ENCODE measurements around the gene VRK3. TPM values are rescaled to one million over a fixed set of nuclear protein-coding genes. Genes with fewer than 3 reads are reported as not detected.

The VRK3 gene
- polyA plus RNA-seq, 2 of the 4 experiments (the other 2 are of a cell fraction): 35.2 to 37.4 TPM

GRCh38 chr19:49985871-49986270 is 39.3 kb downstream of the VRK3 start:
- WGBS (ENCODE audit: missing lambda C conversion rate): 64% methylated on average over 3 of the region's 3 CpGs
- ChIA-PET POLR2A (no interaction called here), CTCF (interaction anchor here (0.8 to 8.4 kb wide), 11 partner anchors 10 to 86 kb away, joined by 3 to 78 read pairs (median 4); partner anchors contain the start of gene VRK3)
- no peaks in the 10 kb centered on the region for H3K4me1 ChIP-seq
- H3K27ac ChIP-seq: no peak overlapping the region
- ATAC-seq (no peak), DNase-seq (ENCODE audit: low read depth in 1 of 2, low spot score in 1 of 2) (no peak), FAIRE-seq (no peak)
- H3K4me2 ChIP-seq: no peak overlapping the region
- TF ChIP-seq REST (IDR thresholded peaks at IDR 0.05): no peak
- TF ChIP-seq NR3C1 (IDR thresholded peaks at IDR 0.05): no peak
- no peak for TF ChIP-seq ESRRA (IDR thresholded peaks at IDR 0.05; ENCODE audit: borderline replicate concordance, low read length)
- TF ChIP-seq HEYL (CRISPR knock-in tag; IDR thresholded peaks at IDR 0.05): no peak
- no peak for TF ChIP-seq CTCF (IDR thresholded peaks at IDR 0.05)
- no peak for TF ChIP-seq NPAS2 (CRISPR knock-in tag; IDR thresholded peaks at IDR 0.05; ENCODE audit: borderline replicate concordance)
- TF ChIP-seq MAX (IDR thresholded peaks at IDR 0.05): no peak
- no peak for TF ChIP-seq CEBPB (IDR thresholded peaks at IDR 0.05)
- TF ChIP-seq SREBF2 (IDR thresholded peaks at IDR 0.05): no peak
- TF ChIP-seq RARB (CRISPR knock-in tag; IDR thresholded peaks at IDR 0.05): no peak
- TF ChIP-seq E2F6 (IDR thresholded peaks at IDR 0.05; ENCODE audit: borderline replicate concordance, low read depth): no peak
- TF ChIP-seq EHF (CRISPR knock-in tag; IDR thresholded peaks at IDR 0.05): no peak
- H3K9me3 ChIP-seq: no peaks in the 10 kb centered on the region
- H3K4me3 ChIP-seq: no peak overlapping the region

- no peaks in the 10 kb centered on the region for H3K9me3 ChIP-seq
- H3K4me3 ChIP-seq: no peak overlapping the region
- ChIA-PET CTCF (interaction anchor here (0.8 to 8.4 kb wide), 22 partner anchors 8 to 151 kb away, joined by 3 to 78 read pairs (median 5); partner anchors contain the start of gene IL4I1), POLR2A (no interaction called here)
- 72% methylated on average over 11 of the region's 11 CpGs for WGBS (ENCODE audit: missing lambda C conversion rate)
- TF ChIP-seq ZNF302 (CRISPR knock-in tag; IDR thresholded peaks at IDR 0.05) (no peak), REST (IDR thresholded peaks at IDR 0.05) (no peak), ZFP36 (IDR thresholded peaks at IDR 0.05; ENCODE audit: borderline replicate concordance, partially characterized antibody) (no peak), CHD4 (IDR thresholded peaks at IDR 0.05; ENCODE audit: borderline replicate concordance) (no peak), HOXA7 (CRISPR knock-in tag; IDR thresholded peaks at IDR 0.05) (no peak), RARB (CRISPR knock-in tag; IDR thresholded peaks at IDR 0.05) (no peak), ESRRA (IDR thresholded peaks at IDR 0.05; ENCODE audit: borderline replicate concordance, low read length) (no peak), CEBPB (IDR thresholded peaks at IDR 0.05) (no peak), CBX8 (IDR thresholded peaks at IDR 0.05) (no peak), MAX (IDR thresholded peaks at IDR 0.05) (no peak)
- H3K4me1 ChIP-seq: no peaks in the 10 kb centered on the region
- H3K4me2 ChIP-seq: no peak overlapping the region
- ATAC-seq (no peak), DNase-seq (ENCODE audit: low read depth in 1 of 2, low spot score in 1 of 2) (no peak), FAIRE-seq (no peak)
- H3K27ac ChIP-seq: no peak overlapping the region
Measured at GRCh38 chr19:49984491-49984890, 40.7 kb downstream of the VRK3 start.
